GM12892 (cell line): ENCODE data around the gene CST7.

ENCODE experiments used
- DNase-seq: peaks from one replicate; pipeline ENCODE4 v3.0.0; 2011; ENCODE audit not compliant: insufficient read length
- FAIRE-seq: peaks from 2 replicates; lab custom pipeline; 2011; peaks lifted over from hg19 to GRCh38; lab: Jason Lieb, UNC
- POLR2A ChIP-seq: IDR thresholded peaks from 2 replicates; pipeline ENCODE4 v1.6.1; 2011; ENCODE audit warnings: low read depth, low read length, control low read depth
- POLR2AphosphoS5 ChIP-seq: IDR thresholded peaks from 2 replicates; pipeline ENCODE4 v1.6.1; 2011; ENCODE audit warnings: low read depth, low read length, control low read depth
- TAF1 ChIP-seq: IDR thresholded peaks from 2 replicates; pipeline ENCODE4 v1.6.1; 2011; ENCODE audit warnings: low read depth, mild to moderate bottlenecking, control low read depth, low read length, borderline replicate concordance

Gene CST7

GRCh38 chr20:24972341-24972740 is 23.3 kb downstream of the CST7 start:
- TF ChIP-seq POLR2AphosphoS5 (no peak), TAF1 (no peak), POLR2A (no peak)
- no peak for FAIRE-seq
- no peak for DNase-seq

GRCh38 chr20:24977336-24977735 is 28.3 kb downstream of the CST7 start:
- DNase-seq = no peak
- no peak for FAIRE-seq
- TF ChIP-seq POLR2AphosphoS5 (no peak), TAF1 (no peak), POLR2A (no peak)

GRCh38 chr20:24977797-24978196 is 28.7 kb downstream of the CST7 start:
- FAIRE-seq = no peak
- no peak for DNase-seq
- no peak for TF ChIP-seq POLR2A
- TF ChIP-seq TAF1 = no peak
- TF ChIP-seq POLR2AphosphoS5 = no peak

- DNase-seq (no peak), FAIRE-seq (no peak)
- TF ChIP-seq POLR2AphosphoS5 (no peak), POLR2A (no peak), TAF1 (no peak)
Measured at GRCh38 chr20:24978513-24978912, 29.4 kb downstream of the CST7 start.

- TF ChIP-seq TAF1 (no peak), POLR2AphosphoS5 (no peak), POLR2A (no peak)
- no peak for FAIRE-seq
- no peak for DNase-seq
Measured at GRCh38 chr20:24979036-24979960, 30.2 kb downstream of the CST7 start.

- DNase-seq (no peak), FAIRE-seq (no peak)
- TF ChIP-seq POLR2A (no peak), TAF1 (no peak), POLR2AphosphoS5 (no peak)
Measured at GRCh38 chr20:24980291-24981053, 31.4 kb downstream of the CST7 start.

GRCh38 chr20:24981282-24981681 is 32.2 kb downstream of the CST7 start:
- FAIRE-seq (no peak), DNase-seq (no peak)
- TF ChIP-seq POLR2AphosphoS5 (no peak), POLR2A (no peak), TAF1 (no peak)

DNA sequence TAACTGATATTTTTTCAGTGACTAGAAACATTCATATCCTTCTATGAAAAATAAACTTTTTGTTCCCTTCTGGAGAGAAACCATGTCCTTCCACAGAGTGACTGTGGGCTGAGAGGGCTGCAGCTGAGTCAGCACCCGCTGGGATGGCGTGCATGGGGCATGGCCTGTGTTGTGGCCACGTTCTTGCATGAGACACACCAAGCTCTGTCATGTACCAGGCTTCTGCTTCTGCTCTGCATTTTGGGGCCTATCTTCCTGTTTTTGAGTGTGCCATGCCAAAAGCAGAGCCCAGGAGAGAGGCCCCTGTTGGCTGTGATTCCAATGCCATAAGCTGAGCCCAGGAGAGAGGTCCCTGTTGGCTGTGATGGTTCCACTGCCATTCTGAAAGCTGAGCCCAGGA is 32.7 kb downstream of the CST7 start:
- DNase-seq (no peak), FAIRE-seq (no peak)
- TF ChIP-seq POLR2A (no peak), POLR2AphosphoS5 (no peak), TAF1 (no peak)

- TF ChIP-seq TAF1 (no peak), POLR2A (no peak), POLR2AphosphoS5 (no peak)
- DNase-seq = no peak
- FAIRE-seq = no peak
Measured at GRCh38 chr20:24983896-24984295, 34.8 kb downstream of the CST7 start.

GRCh38 chr20:24984961-24985640 is 36.0 kb downstream of the CST7 start:
- DNase-seq (no peak), FAIRE-seq (no peak)

GRCh38 chr20:24985802-24986201 is 36.7 kb downstream of the CST7 start:
- DNase-seq (no peak), FAIRE-seq (no peak)
- TF ChIP-seq POLR2AphosphoS5 (no peak), TAF1 (no peak), POLR2A (no peak)

More at GRCh38 chr20:24984961-24985640, 36.0 kb downstream of the CST7 start:
- no peak for TF ChIP-seq TAF1
- TF ChIP-seq POLR2A = no peak
- no peak for TF ChIP-seq POLR2AphosphoS5
